ENCODE results near the gene CTNNAL1.
"Not testable (repeated sequence)": the region's sequence is repeated elsewhere in the genome, so short reads cannot be mapped to it uniquely, and the experiment has no call there.

The CTNNAL1 gene

GRCh38 chr9:109012876-109013678, at the start of gene CTNNAL1:
CTNNAL1 (minus strand) TSS chr9:109013499; CDS start chr9:109013442, 57 bp downstream.
- peak; percentile 65 for DNase-seq (ENCODE audit: low read depth)

GRCh38 chr9:109062543-109062942, 49.2 kb upstream of the CTNNAL1 start:
- DNase-seq (ENCODE audit: low read depth): no peak

GRCh38 chr9:109060191-109060590, 46.9 kb upstream of the CTNNAL1 start:
- DNase-seq (ENCODE audit: low read depth): no peak

GRCh38 chr9:109053121-109053520, 39.8 kb upstream of the CTNNAL1 start:
- not testable (repeated sequence) for DNase-seq (ENCODE audit: low read depth)

- DNase-seq (ENCODE audit: low read depth): no peak
Measured at GRCh38 chr9:109052416-109052815, 39.1 kb upstream of the CTNNAL1 start.

GRCh38 chr9:109051733-109052132, 38.4 kb upstream of the CTNNAL1 start:
- no peak for DNase-seq (ENCODE audit: low read depth)

GRCh38 chr9:109050444-109050843, 37.1 kb upstream of the CTNNAL1 start:
- no peak for DNase-seq (ENCODE audit: low read depth)

GRCh38 chr9:109048822-109049221, 35.5 kb upstream of the CTNNAL1 start:
- DNase-seq (ENCODE audit: low read depth): no peak

- no peak for DNase-seq (ENCODE audit: low read depth)
Measured at GRCh38 chr9:109047259-109047658, 34.0 kb upstream of the CTNNAL1 start.

GRCh38 chr9:109046346-109046745, 33.0 kb upstream of the CTNNAL1 start:
- DNase-seq (ENCODE audit: low read depth): no peak

GRCh38 chr9:109043578-109043977, 30.3 kb upstream of the CTNNAL1 start:
- no peak for DNase-seq (ENCODE audit: low read depth)

GRCh38 chr9:109040571-109040970, 27.3 kb upstream of the CTNNAL1 start:
- no peak for DNase-seq (ENCODE audit: low read depth)

- DNase-seq (ENCODE audit: low read depth): no peak
Measured at GRCh38 chr9:109039539-109039938, 26.2 kb upstream of the CTNNAL1 start.

GRCh38 chr9:109037946-109038715, 24.8 kb upstream of the CTNNAL1 start:
- no peak for DNase-seq (ENCODE audit: low read depth)

- DNase-seq (ENCODE audit: low read depth): no peak
Measured at GRCh38 chr9:109036744-109037680, 23.7 kb upstream of the CTNNAL1 start.

GRCh38 chr9:109035684-109036423, 22.6 kb upstream of the CTNNAL1 start:
- DNase-seq (ENCODE audit: low read depth): no peak

GRCh38 chr9:109033941-109034700, 20.8 kb upstream of the CTNNAL1 start:
- no peak for DNase-seq (ENCODE audit: low read depth)

- DNase-seq (ENCODE audit: low read depth): no peak
Measured at GRCh38 chr9:109031241-109031640, 17.9 kb upstream of the CTNNAL1 start.

- DNase-seq (ENCODE audit: low read depth): no peak
Measured at GRCh38 chr9:109030426-109030825, 17.1 kb upstream of the CTNNAL1 start.

- no peak for DNase-seq (ENCODE audit: low read depth)
Measured at GRCh38 chr9:109028457-109028856, 15.2 kb upstream of the CTNNAL1 start.

GRCh38 chr9:109027176-109027575, 13.9 kb upstream of the CTNNAL1 start:
- no peak for DNase-seq (ENCODE audit: low read depth)

Measured in stimulated activated CD8-positive, alpha-beta memory T cell treated with anti-CD3 and anti-CD28 coated beads, Interleukin-15, amount 100 ng/mL, for 24 hours (primary cell).